RWPE2 (cell line): ENCODE data around the gene IL21R.
"Not testable (repeated sequence)": the region's sequence is repeated elsewhere in the genome, so short reads cannot be mapped to it uniquely, and the experiment has no call there.

Source experiments
- ATAC-seq: fragments of 200-7000 bp; cut with Tn5 transposase; 3 replicates; pipeline ENCODE4 v1.9.1; 2021; ENCODE audit warnings: low read depth
- DNase-seq: peaks from one replicate; pipeline ENCODE4 v3.0.0-alpha.2; 2020; ENCODE audit warnings: low spot score
- H3K27ac ChIP-seq: fragments of 450-650 bp; 2 replicates; pipeline ENCODE4 v1.5.1; 2017; ENCODE audit warnings: mild to moderate bottlenecking; ENCODE audit not compliant: poor library complexity, severe bottlenecking
- H3K27me3 ChIP-seq: fragments of 250-450 bp; sonication (Bioruptor Pico); 2 replicates; pipeline ENCODE4 v1.5.1; 2021; ENCODE audit warnings: mild to moderate bottlenecking, moderate library complexity; ENCODE audit not compliant: insufficient read depth, poor library complexity, severe bottlenecking
- H3K36me3 ChIP-seq: fragments of 250-450 bp; sonication (Bioruptor Pico); 2 replicates; pipeline ENCODE4 v1.5.1; 2020; ENCODE audit warnings: low read depth, mild to moderate bottlenecking, moderate library complexity
- H3K4me1 ChIP-seq: fragments of 250-450 bp; sonication (Bioruptor Pico); 2 replicates; pipeline ENCODE4 v1.5.1; 2021; ENCODE audit warnings: mild to moderate bottlenecking, moderate library complexity; ENCODE audit not compliant: insufficient read depth, poor library complexity, severe bottlenecking
- H3K4me3 ChIP-seq: fragments of 250-450 bp; sonication (Bioruptor Pico); 2 replicates; pipeline ENCODE4 v1.5.1; 2021; ENCODE audit warnings: mild to moderate bottlenecking, moderate library complexity; ENCODE audit not compliant: severe bottlenecking
- H3K9me3 ChIP-seq: fragments of 250-450 bp; sonication (Bioruptor Pico); 2 replicates; pipeline ENCODE4 v1.5.1; 2021; ENCODE audit warnings: mild to moderate bottlenecking, moderate library complexity; ENCODE audit not compliant: severe bottlenecking
- TF ChIP-seq, protein P1 (sequence below): fragments of 450-650 bp; IDR thresholded peaks from one replicate; pipeline ENCODE4 v1.5.1; 2017; ENCODE audit warnings: mild to moderate bottlenecking, moderate library complexity; ENCODE audit not compliant: poor library complexity, severe bottlenecking

Gene IL21R

DNA sequence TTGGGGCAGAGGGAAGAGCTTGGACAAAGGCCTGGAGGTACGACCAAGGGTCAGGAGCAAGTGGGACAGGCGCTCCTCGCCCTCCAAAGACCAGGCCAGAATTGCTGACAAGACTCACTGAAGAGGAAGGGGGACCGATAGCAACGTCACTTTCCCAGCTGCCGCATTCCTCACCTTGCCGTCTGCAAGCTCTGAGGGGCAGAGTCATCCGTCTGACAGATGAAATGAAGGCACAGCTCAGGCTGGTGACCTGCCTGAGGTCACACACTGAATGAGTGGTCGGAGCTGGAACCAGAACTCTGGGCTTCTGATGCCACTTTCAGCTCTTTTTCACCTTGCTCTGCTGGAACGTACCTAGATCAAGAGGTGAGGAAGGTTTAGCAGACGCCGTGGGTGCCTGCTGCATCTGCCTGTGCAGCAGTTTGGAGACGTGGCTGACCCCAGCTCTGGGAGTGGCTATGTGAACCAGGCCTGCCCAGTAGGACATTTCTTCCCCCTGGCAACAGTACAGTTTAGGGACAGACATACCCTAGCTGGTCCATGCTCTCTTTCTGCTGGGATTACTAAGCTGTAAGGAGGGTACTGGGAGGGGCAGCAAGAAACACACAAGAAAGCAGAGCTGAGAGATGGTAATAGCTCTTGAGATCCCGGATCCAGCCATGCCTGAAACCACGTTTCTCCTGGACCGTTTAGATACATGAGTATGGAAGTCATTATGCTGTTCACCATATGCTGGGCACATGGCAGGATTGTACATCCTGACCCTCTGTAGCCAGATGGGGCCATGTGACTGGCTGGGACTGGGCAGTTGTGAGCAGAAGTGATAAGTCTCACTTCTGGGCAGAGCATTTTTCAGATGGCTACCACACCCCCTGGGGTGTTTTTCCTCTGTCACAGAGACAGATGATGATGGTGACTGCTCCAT, 50.9 kb downstream of the IL21R start:
- no peak overlapping the region for H3K4me3 ChIP-seq
- H3K4me1 ChIP-seq = no peaks in the 10 kb centered on the region
- DNase-seq (no peak), ATAC-seq (no peak)
- H3K27me3 ChIP-seq = no peaks in the 10 kb centered on the region
- no peaks in the 10 kb centered on the region for H3K36me3 ChIP-seq
- H3K27ac ChIP-seq = no peak overlapping the region
- TF ChIP-seq, protein P1, sequence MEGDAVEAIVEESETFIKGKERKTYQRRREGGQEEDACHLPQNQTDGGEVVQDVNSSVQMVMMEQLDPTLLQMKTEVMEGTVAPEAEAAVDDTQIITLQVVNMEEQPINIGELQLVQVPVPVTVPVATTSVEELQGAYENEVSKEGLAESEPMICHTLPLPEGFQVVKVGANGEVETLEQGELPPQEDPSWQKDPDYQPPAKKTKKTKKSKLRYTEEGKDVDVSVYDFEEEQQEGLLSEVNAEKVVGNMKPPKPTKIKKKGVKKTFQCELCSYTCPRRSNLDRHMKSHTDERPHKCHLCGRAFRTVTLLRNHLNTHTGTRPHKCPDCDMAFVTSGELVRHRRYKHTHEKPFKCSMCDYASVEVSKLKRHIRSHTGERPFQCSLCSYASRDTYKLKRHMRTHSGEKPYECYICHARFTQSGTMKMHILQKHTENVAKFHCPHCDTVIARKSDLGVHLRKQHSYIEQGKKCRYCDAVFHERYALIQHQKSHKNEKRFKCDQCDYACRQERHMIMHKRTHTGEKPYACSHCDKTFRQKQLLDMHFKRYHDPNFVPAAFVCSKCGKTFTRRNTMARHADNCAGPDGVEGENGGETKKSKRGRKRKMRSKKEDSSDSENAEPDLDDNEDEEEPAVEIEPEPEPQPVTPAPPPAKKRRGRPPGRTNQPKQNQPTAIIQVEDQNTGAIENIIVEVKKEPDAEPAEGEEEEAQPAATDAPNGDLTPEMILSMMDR = no peak
- no peaks in the 10 kb centered on the region for H3K9me3 ChIP-seq

DNA sequence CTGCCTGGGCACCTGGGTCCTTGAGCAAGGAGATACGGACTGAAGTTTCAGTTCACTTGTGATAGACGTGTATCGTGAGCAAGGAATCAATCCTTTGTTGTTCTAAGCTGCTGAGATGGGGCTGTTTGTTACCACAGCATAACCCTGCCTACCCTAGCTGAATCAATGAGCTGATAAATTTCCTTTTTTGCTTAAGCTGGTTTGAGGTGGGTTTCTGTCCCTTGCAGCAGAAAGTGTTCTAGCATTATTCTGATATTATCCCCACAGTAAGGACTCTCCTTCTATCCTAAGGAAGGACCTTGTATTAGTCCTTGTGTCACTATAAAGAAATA, 51.5 kb downstream of the IL21R start:
- TF ChIP-seq, protein P1 = no peak
- no peak for DNase-seq
- no peak overlapping the region for H3K27ac ChIP-seq
- no peaks in the 10 kb centered on the region for H3K27me3 ChIP-seq
- H3K9me3 ChIP-seq = no peaks in the 10 kb centered on the region
- H3K4me3 ChIP-seq = no peak overlapping the region
- no peak for ATAC-seq
- H3K4me1 ChIP-seq = peaks cover 4% of the 10 kb centered on the region
- H3K36me3 ChIP-seq = no peaks in the 10 kb centered on the region

DNA sequence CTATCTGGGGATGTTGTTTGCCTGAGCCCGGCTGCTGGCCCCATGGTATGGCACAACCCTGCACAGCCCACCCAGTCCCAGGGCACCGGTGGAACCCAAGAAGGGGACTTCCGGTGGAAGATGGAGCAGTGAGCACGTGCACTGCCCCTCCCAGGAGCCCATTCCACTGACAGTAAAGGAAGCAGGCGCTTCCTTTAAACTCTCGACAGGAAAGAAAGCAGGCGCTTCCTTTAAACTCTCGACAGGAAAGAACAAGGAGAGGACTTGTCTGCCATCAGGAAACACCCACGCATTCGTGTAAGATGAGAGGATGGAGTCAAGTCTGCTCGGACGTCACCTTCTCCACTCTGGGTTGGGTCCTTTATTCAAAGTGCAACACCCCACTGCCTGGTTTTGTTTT, 53.7 kb downstream of the IL21R start:
- no peak overlapping the region for H3K27ac ChIP-seq
- no peaks in the 10 kb centered on the region for H3K9me3 ChIP-seq
- H3K4me3 ChIP-seq = no peak overlapping the region
- H3K4me1 ChIP-seq = peaks cover 4% of the 10 kb centered on the region
- DNase-seq (no peak), ATAC-seq (no peak)
- TF ChIP-seq, protein P1 = no peak
- no peaks in the 10 kb centered on the region for H3K27me3 ChIP-seq
- no peaks in the 10 kb centered on the region for H3K36me3 ChIP-seq

DNA sequence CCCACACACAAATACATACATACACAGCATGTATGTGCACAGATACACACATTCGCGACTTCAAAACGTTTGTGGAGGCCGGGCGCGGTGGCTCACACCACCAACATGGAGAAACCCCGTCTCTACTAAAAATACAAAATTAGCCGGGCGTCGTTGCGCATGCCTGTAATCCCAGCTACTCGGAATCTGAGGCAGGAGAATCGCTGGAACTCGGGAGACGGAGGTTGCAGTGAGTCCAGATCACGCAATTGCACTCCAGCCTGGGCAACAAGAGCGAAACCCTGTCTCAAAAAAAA, 55.6 kb downstream of the IL21R start:
- DNase-seq, H3K36me3 ChIP-seq, H3K4me1 ChIP-seq, H3K27ac ChIP-seq, H3K4me3 ChIP-seq, ATAC-seq, H3K27me3 ChIP-seq, H3K9me3 ChIP-seq: not testable (repeated sequence)
- TF ChIP-seq, protein P1 = peak; percentile 0

DNA sequence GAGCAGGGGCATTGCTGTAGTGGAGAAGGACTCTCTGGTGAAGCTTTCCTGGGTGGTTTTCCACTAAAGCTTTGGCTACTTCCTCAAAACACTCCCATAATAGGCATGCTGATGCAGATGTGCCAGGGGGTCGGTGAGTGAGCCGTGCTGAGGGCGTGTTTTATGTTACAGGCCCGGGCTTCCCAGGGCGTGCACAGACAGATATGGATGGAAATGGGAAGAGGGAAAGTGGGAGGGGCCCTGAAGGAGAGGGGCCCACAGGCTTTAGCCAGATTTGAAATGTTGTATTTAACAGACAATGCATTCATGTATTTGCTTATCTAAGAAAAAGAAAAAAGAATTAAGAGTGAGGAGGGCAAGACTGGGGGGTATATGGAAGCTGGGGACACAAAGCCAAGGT, 56.3 kb downstream of the IL21R start:
- peak; percentile 61 for ATAC-seq
- Histone ChIP-seq H3K27ac (no peak overlapping the region), H3K36me3 (peaks cover 9% of the 10 kb centered on the region; the same call in 1 of the 2 replicates), H3K4me1 (peaks cover 4% of the 10 kb centered on the region), H3K4me3 (no peak overlapping the region), H3K27me3 (no peaks in the 10 kb centered on the region), H3K9me3 (no peaks in the 10 kb centered on the region)
- TF ChIP-seq, protein P1 = no peak
- DNase-seq = peak; percentile 62
